ENCODE results near the gene KIAA0408. TPM values are rescaled to one million over a fixed set of nuclear protein-coding genes. Genes with fewer than 3 reads are reported as not detected.

KIAA0408 gene
- total RNA-seq, 1 experiment from 2014 or later: not detected

GRCh38 chr6:127489248-127489647, 30.1 kb upstream of the KIAA0408 start:
- Histone ChIP-seq H3K4me1 (replicated peaks; ENCODE audit: insufficient read depth) (peaks cover 11% of the 10 kb centered on the region), H3K4me3 (no peak overlapping the region), H3K9me2 (ENCODE audit: insufficient read depth) (no peaks in the 10 kb centered on the region), H3K4me2 (no peak overlapping the region), H3K79me2 (ENCODE audit: low read depth) (no peaks in the 10 kb centered on the region), H2AFZ (no peak overlapping the region), H3K9me3 (ENCODE audit: insufficient read depth, low read depth) (no peaks in the 10 kb centered on the region), H3K27ac (no peak overlapping the region), H3F3A (ENCODE audit: insufficient read depth, low read depth) (peaks cover 9% of the 10 kb centered on the region), H4K20me1 (ENCODE audit: insufficient read depth) (no peaks in the 10 kb centered on the region), H3K36me3 (ENCODE audit: low read depth) (no peaks in the 10 kb centered on the region), H3K27me3 (ENCODE audit: insufficient read depth, low read depth) (no peaks in the 10 kb centered on the region)
- POLR2A ChIA-PET (ENCODE audit: unreplicated experiment): no interaction called here
- CTCF ChIA-PET: no interaction called here
- TF ChIP-seq EZH2 (IDR thresholded peaks at IDR 0.05; ENCODE audit: low read depth): no peak
- TF ChIP-seq, protein P1, sequence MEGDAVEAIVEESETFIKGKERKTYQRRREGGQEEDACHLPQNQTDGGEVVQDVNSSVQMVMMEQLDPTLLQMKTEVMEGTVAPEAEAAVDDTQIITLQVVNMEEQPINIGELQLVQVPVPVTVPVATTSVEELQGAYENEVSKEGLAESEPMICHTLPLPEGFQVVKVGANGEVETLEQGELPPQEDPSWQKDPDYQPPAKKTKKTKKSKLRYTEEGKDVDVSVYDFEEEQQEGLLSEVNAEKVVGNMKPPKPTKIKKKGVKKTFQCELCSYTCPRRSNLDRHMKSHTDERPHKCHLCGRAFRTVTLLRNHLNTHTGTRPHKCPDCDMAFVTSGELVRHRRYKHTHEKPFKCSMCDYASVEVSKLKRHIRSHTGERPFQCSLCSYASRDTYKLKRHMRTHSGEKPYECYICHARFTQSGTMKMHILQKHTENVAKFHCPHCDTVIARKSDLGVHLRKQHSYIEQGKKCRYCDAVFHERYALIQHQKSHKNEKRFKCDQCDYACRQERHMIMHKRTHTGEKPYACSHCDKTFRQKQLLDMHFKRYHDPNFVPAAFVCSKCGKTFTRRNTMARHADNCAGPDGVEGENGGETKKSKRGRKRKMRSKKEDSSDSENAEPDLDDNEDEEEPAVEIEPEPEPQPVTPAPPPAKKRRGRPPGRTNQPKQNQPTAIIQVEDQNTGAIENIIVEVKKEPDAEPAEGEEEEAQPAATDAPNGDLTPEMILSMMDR (conservative IDR thresholded peaks at IDR 0.05): no peak
- DNase-seq: no peak
- BruUV-seq (replicated peaks): no TSS peak
- intact Hi-C loops (cut with micrococcal nuclease; ENCODE audit: unreplicated experiment): no loop called here

- no TSS peak for BruUV-seq (replicated peaks)
- no peaks in the 10 kb centered on the region for H3K9me2 ChIP-seq (ENCODE audit: insufficient read depth)
These were observed 27.7 kb upstream of the KIAA0408 start for GRCh38 chr6:127486934-127487333.

GRCh38 chr6:127484212-127484863, 25.1 kb upstream of the KIAA0408 start:
- Histone ChIP-seq H3F3A (ENCODE audit: insufficient read depth, low read depth) (peaks cover 14% of the 10 kb centered on the region), H3K4me2 (peak overlapping the region; percentile 60), H3K27me3 (ENCODE audit: insufficient read depth, low read depth) (no peaks in the 10 kb centered on the region), H3K9me2 (ENCODE audit: insufficient read depth) (no peaks in the 10 kb centered on the region), H3K27ac (peak overlapping the region; percentile 62), H3K36me3 (ENCODE audit: low read depth) (no peaks in the 10 kb centered on the region), H4K20me1 (ENCODE audit: insufficient read depth) (no peaks in the 10 kb centered on the region), H3K4me1 (replicated peaks; ENCODE audit: insufficient read depth) (peaks cover 45% of the 10 kb centered on the region), H3K9me3 (ENCODE audit: insufficient read depth, low read depth) (no peaks in the 10 kb centered on the region; the same call in 1 of the 2 replicates), H3K4me3 (peak overlapping the region; percentile 12; the same call in 1 of the 2 replicates), H2AFZ (peak overlapping the region; percentile 26), H3K79me2 (ENCODE audit: low read depth) (no peaks in the 10 kb centered on the region)
- POLR2A ChIA-PET (ENCODE audit: unreplicated experiment): interaction anchor here (0.6 kb wide), 1 partner anchor 172 kb away, joined by 4 read pairs; no protein-coding TSS in a partner anchor
- intact Hi-C loops (cut with micrococcal nuclease; ENCODE audit: unreplicated experiment): loop anchor here (5.0 kb wide), 1 partner anchor 33 kb away; the partner anchor contains the start of gene MTCL3
- no TSS peak for BruUV-seq (replicated peaks)
- DNase-seq: peak in 1 of 2 experiments; percentile 83
- CTCF ChIA-PET: no interaction called here
- TF ChIP-seq, protein P1 (conservative IDR thresholded peaks at IDR 0.05): no peak
- no peak for TF ChIP-seq EZH2 (IDR thresholded peaks at IDR 0.05; ENCODE audit: low read depth)

More at GRCh38 chr6:127486934-127487333, 27.7 kb upstream of the KIAA0408 start:
- intact Hi-C loops (cut with micrococcal nuclease; ENCODE audit: unreplicated experiment): no loop called here
- no peak overlapping the region for H3K4me2 ChIP-seq
- peaks cover 34% of the 10 kb centered on the region for H3K4me1 ChIP-seq (replicated peaks; ENCODE audit: insufficient read depth)
- no peaks in the 10 kb centered on the region for H4K20me1 ChIP-seq (ENCODE audit: insufficient read depth)
- ChIA-PET CTCF (no interaction called here), POLR2A (ENCODE audit: unreplicated experiment) (no interaction called here)
- no peak for TF ChIP-seq EZH2 (IDR thresholded peaks at IDR 0.05; ENCODE audit: low read depth)
- TF ChIP-seq, protein P1 (conservative IDR thresholded peaks at IDR 0.05): no peak
- H3K79me2 ChIP-seq (ENCODE audit: low read depth): no peaks in the 10 kb centered on the region
- no peaks in the 10 kb centered on the region for H3K27me3 ChIP-seq (ENCODE audit: insufficient read depth, low read depth)
- DNase-seq: no peak
- no peaks in the 10 kb centered on the region; the same call in 1 of the 2 replicates for H3K9me3 ChIP-seq (ENCODE audit: insufficient read depth, low read depth)
- peaks cover 14% of the 10 kb centered on the region for H3F3A ChIP-seq (ENCODE audit: insufficient read depth, low read depth)
- H2AFZ ChIP-seq: no peak overlapping the region
- no peak overlapping the region for H3K27ac ChIP-seq
- H3K36me3 ChIP-seq (ENCODE audit: low read depth): no peaks in the 10 kb centered on the region
- H3K4me3 ChIP-seq: no peak overlapping the region
